Left lung (tissue), 10 donors: ENCODE measurements around the gene ZBTB48. TPM values are rescaled to one million over a fixed set of nuclear protein-coding genes. Genes with fewer than 3 reads are reported as not detected.
A peak's percentile ranks its signal among the peaks of the same experiment; 100 is the strongest.

Experiments
- ATAC-seq: fragments of 200-7000 bp; cut with Tn5 transposase; one replicate; pipeline ENCODE4 v1.9.1; 2020; ENCODE audit warnings: moderate library complexity
- DNase-seq, 4 donors: peaks; one replicate each; pipeline ENCODE4 v3.0.0-alpha.2; 2013 to 2020
- H3K27ac ChIP-seq, 2 donors: fragments of 200-600 bp; sonication (generic) in 1 of 2; one replicate each; pipeline versions ENCODE4 v1.5.0 to v1.8.0; 2020 to 2021
- H3K27me3 ChIP-seq, 2 donors: fragments of 200-600 bp; sonication (generic) in 1 of 2; one replicate each; pipeline versions ENCODE4 v1.5.0 to v1.8.0; 2020 to 2021
- H3K36me3 ChIP-seq, 2 donors: fragments of 200-600 bp; sonication (generic) in 1 of 2; one replicate each; pipeline versions ENCODE4 v1.5.0 to v1.8.0; 2020 to 2021
- H3K4me1 ChIP-seq, 2 donors: fragments of 200-600 bp; one replicate each; pipeline ENCODE4 v1.8.0; 2021
- H3K4me3 ChIP-seq, 2 donors: fragments of 200-600 bp; sonication (generic) in 1 of 2; one replicate each; pipeline versions ENCODE4 v1.5.0 to v1.8.0; 2020 to 2021; ENCODE audit warnings: mild to moderate bottlenecking in 1 of 2
- H3K9me3 ChIP-seq, 2 donors: fragments of 200-600 bp; sonication (generic) in 1 of 2; one replicate each; pipeline versions ENCODE4 v1.5.0 to v1.8.0; 2020 to 2021
- intact Hi-C, 2 donors: fragments of 100-400 bp; cut with DNase I; formaldehyde crosslinking; loops; one replicate each; pipeline versions ENCODE4 v1.11.2 to v1.14.2; 2022
- polyA plus RNA-seq, 6 donors: library from polyadenylated mRNA; unstranded; fragments of 120-200 nt; gene quantifications; one replicate each; pipeline ENCODE4 v1.2.1, GENCODE V29; 2013; ENCODE audit not compliant: insufficient read length in 6 of 6
- total RNA-seq, 2 donors: library from RNA; stranded (reverse); fragmentation: NEBNext Ultra II Directional; extraction: Animal tissue kit (Norgen Biotek cat#: 25700); gene quantifications; one replicate each; pipeline ENCODE4 v1.2.1, GENCODE V29; 2021
- TF ChIP-seq, protein P1 (sequence below), 2 donors: fragments of 200-600 bp; sonication (generic) in 1 of 2; IDR thresholded peaks; one replicate each; pipeline versions ENCODE4 v1.5.0 to v1.8.0; 2021; ENCODE audit warnings: antibody characterized with exemption in 2 of 2
- donor health status: DM: no; HTN: yes; CAD: no.
- donor health status: DM: no; HTN: no; CAD: no.

The ZBTB48 gene
- total and polyA plus RNA-seq, 8 donors, result 24.7 to 41.6 (median 33.5) TPM

GRCh38 chr1:6627031-6627430 is 47.2 kb downstream of the ZBTB48 start:
- H3K9me3 ChIP-seq, result no peaks in the 10 kb centered on the region
- no peak for ATAC-seq
- DNase-seq, result peak in 1 of 4 donors; percentile 70
- H3K27me3 ChIP-seq, result no peaks in the 10 kb centered on the region
- intact Hi-C loops, result no loop called here
- TF ChIP-seq, protein P1, sequence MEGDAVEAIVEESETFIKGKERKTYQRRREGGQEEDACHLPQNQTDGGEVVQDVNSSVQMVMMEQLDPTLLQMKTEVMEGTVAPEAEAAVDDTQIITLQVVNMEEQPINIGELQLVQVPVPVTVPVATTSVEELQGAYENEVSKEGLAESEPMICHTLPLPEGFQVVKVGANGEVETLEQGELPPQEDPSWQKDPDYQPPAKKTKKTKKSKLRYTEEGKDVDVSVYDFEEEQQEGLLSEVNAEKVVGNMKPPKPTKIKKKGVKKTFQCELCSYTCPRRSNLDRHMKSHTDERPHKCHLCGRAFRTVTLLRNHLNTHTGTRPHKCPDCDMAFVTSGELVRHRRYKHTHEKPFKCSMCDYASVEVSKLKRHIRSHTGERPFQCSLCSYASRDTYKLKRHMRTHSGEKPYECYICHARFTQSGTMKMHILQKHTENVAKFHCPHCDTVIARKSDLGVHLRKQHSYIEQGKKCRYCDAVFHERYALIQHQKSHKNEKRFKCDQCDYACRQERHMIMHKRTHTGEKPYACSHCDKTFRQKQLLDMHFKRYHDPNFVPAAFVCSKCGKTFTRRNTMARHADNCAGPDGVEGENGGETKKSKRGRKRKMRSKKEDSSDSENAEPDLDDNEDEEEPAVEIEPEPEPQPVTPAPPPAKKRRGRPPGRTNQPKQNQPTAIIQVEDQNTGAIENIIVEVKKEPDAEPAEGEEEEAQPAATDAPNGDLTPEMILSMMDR (IDR thresholded peaks at IDR 0.05), result no peak
- peaks cover 0 to 60% of the 10 kb centered on the region in 2 donors for H3K36me3 ChIP-seq
- peaks cover 7 to 27% of the 10 kb centered on the region in 2 donors for H3K4me1 ChIP-seq
- no peak overlapping the region for H3K4me3 ChIP-seq
- no peak overlapping the region for H3K27ac ChIP-seq

- no peak overlapping the region for H3K27ac ChIP-seq
- no peaks in the 10 kb centered on the region for H3K27me3 ChIP-seq
- TF ChIP-seq, protein P1 (IDR thresholded peaks at IDR 0.05), result no peak
- DNase-seq (no peak), ATAC-seq (no peak)
- peaks cover 7 to 27% of the 10 kb centered on the region in 2 donors for H3K4me1 ChIP-seq
- H3K9me3 ChIP-seq, result no peaks in the 10 kb centered on the region
- intact Hi-C loops, result no loop called here
- peaks cover 0 to 60% of the 10 kb centered on the region in 2 donors for H3K36me3 ChIP-seq
- H3K4me3 ChIP-seq, result no peak overlapping the region
Measured at GRCh38 chr1:6627841-6628545, 48.2 kb downstream of the ZBTB48 start.

DNA sequence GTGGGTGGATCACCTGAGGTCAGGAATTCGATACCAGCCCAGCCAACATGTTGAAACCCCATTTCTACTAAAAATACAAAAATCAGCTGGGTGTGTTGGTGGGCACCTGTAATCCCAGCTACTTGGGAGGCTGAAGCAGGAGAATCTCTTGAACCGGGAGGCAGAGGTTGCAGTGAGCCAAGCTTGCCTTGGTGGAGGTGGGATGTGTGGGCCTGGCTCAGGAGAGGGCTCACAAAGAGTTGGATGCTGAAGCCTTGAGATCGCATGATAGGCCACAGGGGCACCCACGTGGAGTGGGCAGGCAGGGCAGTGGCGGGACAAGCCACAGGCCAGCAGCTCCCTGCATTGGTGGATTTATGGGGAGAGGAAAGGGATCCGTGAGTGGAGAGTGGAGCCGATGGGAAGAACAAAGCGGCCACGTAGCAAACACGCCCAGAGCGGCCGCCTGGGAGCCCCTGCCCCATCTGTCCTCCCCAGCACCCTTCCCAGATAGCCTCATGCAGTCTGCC is 49.2 kb downstream of the ZBTB48 start:
- TF ChIP-seq, protein P1 (IDR thresholded peaks at IDR 0.05), result no peak
- Histone ChIP-seq H3K9me3 (no peaks in the 10 kb centered on the region), H3K4me1 (peaks cover 7 to 27% of the 10 kb centered on the region in 2 donors), H3K27me3 (no peaks in the 10 kb centered on the region), H3K4me3 (no peak overlapping the region), H3K36me3 (peaks cover 3 to 65% of the 10 kb centered on the region in 2 donors), H3K27ac (no peak overlapping the region)
- intact Hi-C loops, result no loop called here
- no peak for ATAC-seq
- no peak for DNase-seq

DNA sequence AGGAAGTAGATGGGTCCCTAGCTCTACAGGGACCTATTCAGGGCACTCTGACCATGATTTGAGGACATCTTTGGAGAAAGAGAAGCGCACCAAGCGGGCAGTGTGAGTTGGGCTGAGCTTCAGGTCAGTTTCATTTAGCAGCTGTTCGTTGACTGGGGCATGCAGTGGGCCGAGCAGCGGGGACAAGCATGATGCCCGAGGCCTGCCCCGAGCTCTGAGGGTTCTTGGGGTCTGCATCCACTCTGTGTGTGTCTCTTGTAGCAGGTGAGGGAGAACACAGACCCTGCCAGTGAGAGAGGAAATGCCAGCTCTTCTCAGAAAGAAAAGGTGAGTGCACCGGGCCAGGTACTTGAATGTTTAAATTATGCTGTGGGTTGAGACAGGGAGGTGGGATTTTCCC is 50.2 kb downstream of the ZBTB48 start:
- no peak for ATAC-seq
- Histone ChIP-seq H3K27ac (no peak overlapping the region), H3K4me3 (no peak overlapping the region), H3K27me3 (no peaks in the 10 kb centered on the region), H3K4me1 (peaks cover 7 to 19% of the 10 kb centered on the region in 2 donors), H3K36me3 (peaks cover 3 to 75% of the 10 kb centered on the region in 2 donors), H3K9me3 (no peaks in the 10 kb centered on the region)
- DNase-seq, result no peak
- intact Hi-C loops, result loop anchor here in 1 of 2 donors (10.0 kb wide), 1 partner anchor 145 kb away; no protein-coding TSS in a partner anchor
- TF ChIP-seq, protein P1 (IDR thresholded peaks at IDR 0.05), result no peak

GRCh38 chr1:6631058-6631457 is 51.3 kb downstream of the ZBTB48 start:
- peaks cover 5 to 12% of the 10 kb centered on the region in 2 donors for H3K4me1 ChIP-seq
- H3K9me3 ChIP-seq, result no peaks in the 10 kb centered on the region
- H3K36me3 ChIP-seq, result peaks cover 3 to 86% of the 10 kb centered on the region in 2 donors
- no peak for ATAC-seq
- no peak overlapping the region for H3K4me3 ChIP-seq
- no peaks in the 10 kb centered on the region for H3K27me3 ChIP-seq
- H3K27ac ChIP-seq, result no peak overlapping the region
- DNase-seq, result peak in 1 of 4 donors; percentile 33
- TF ChIP-seq, protein P1 (IDR thresholded peaks at IDR 0.05), result no peak
- intact Hi-C loops, result loop anchor here in 1 of 2 donors (10.0 kb wide), 1 partner anchor 146 kb away; no protein-coding TSS in a partner anchor
